Measurements from ENCODE around the gene MAPKAPK2. TPM values are rescaled to one million over a fixed set of nuclear protein-coding genes. Genes with fewer than 3 reads are reported as not detected.

The MAPKAPK2 gene
- polyA plus RNA-seq, 1 donor from 2014 or later: 9.0 TPM

DNA sequence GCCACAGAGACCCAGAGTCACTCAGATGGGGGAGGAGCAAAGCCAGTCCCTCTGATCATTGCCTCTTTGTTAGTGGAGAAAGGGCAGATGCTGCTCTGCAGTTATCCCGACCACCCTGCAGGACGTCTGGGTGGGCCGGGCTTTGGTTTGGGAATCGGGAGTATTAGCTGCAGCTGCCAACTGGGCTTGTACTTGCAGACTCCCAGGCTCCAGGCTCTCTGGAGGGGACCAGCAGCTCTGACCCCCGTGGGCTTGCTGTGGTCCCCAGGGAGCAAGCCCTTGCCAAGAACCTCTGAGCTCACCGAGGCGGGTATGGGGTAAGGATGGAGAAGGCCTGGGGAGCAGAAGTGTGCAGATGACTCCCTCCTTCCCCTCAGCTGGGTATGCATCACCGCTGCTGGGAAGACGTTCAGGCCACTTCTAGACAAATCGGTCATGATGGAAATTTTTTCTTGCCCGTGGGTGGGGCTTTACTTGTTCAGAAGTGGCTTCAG is 21.6 kb downstream of the MAPKAPK2 start:
- TF ChIP-seq EZH2 (IDR thresholded peaks at IDR 0.05; ENCODE audit: borderline replicate concordance, insufficient read depth, low read length, poor library complexity, severe bottlenecking) (no peak), POLR2AphosphoS5 (IDR thresholded peaks at IDR 0.05) (no peak), MXI1 (conservative IDR thresholded peaks at IDR 0.05; ENCODE audit: poor library complexity, severe bottlenecking) (no peak)
- Histone ChIP-seq H3K27me3 (ENCODE audit: insufficient read depth, low read depth, low read length) (no peaks in the 10 kb centered on the region), H3K79me2 (replicated peaks; ENCODE audit: insufficient read depth, low read length) (peaks cover 38% of the 10 kb centered on the region), H3K27ac (ENCODE audit: low read length) (no peak overlapping the region), H3F3A (ENCODE audit: insufficient read depth, low read length, poor library complexity, severe bottlenecking) (no peaks in the 10 kb centered on the region), H3K4me2 (ENCODE audit: low read length) (no peak overlapping the region), H3K4me3 (ENCODE audit: low read length) (no peak overlapping the region), H3K9me3 (ENCODE audit: low read length) (no peaks in the 10 kb centered on the region), H3K9me2 (ENCODE audit: insufficient read depth, low read length) (no peaks in the 10 kb centered on the region), H4K20me1 (ENCODE audit: insufficient read depth) (no peaks in the 10 kb centered on the region), H3K9ac (ENCODE audit: low read length) (no peak overlapping the region), H2AFZ (ENCODE audit: low read depth, low read length) (no peak overlapping the region), H3K36me3 (ENCODE audit: insufficient read depth, low read length) (no peaks in the 10 kb centered on the region)

DNA sequence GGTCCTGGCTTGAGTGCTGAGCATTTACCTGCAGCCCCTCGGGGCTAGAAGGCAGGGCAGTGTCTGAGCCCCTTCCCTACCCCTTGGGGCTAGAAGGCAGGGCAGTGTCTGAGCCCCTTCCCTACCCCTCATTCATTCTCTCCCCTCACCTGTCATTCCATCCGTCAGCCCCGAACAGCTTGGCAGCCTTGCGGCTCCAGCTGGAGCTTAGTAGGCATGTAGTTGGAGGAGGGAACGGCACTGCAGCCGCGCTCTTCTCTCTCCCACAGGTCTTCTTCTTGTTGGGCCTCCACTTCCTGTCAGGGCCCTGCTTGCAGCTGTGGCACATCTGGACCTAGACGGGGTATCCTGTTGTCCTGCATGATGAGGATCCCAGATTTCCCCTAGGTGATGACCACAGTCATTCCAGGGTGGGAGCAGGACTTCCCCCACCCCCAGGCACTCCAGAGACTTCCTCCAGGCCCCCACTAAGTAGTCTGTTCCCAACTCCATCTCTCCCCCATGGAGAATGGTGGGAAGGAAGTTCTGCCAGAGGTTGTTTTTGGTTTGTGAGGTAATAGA is 22.2 kb downstream of the MAPKAPK2 start:
- Histone ChIP-seq H3K36me3 (ENCODE audit: insufficient read depth, low read length) (no peaks in the 10 kb centered on the region), H4K20me1 (ENCODE audit: insufficient read depth) (no peaks in the 10 kb centered on the region), H3K9me3 (ENCODE audit: low read length) (no peaks in the 10 kb centered on the region), H3F3A (ENCODE audit: insufficient read depth, low read length, poor library complexity, severe bottlenecking) (no peaks in the 10 kb centered on the region), H3K27ac (ENCODE audit: low read length) (no peak overlapping the region), H3K9ac (ENCODE audit: low read length) (no peak overlapping the region), H3K9me2 (ENCODE audit: insufficient read depth, low read length) (no peaks in the 10 kb centered on the region), H3K79me2 (replicated peaks; ENCODE audit: insufficient read depth, low read length) (peaks cover 37% of the 10 kb centered on the region), H3K4me3 (ENCODE audit: low read length) (no peak overlapping the region), H3K4me2 (ENCODE audit: low read length) (no peak overlapping the region), H3K27me3 (ENCODE audit: insufficient read depth, low read depth, low read length) (no peaks in the 10 kb centered on the region), H2AFZ (ENCODE audit: low read depth, low read length) (no peak overlapping the region)
- TF ChIP-seq TAF1 (IDR thresholded peaks at IDR 0.05; ENCODE audit: low read depth): no peak
- no peak for TF ChIP-seq POLR2AphosphoS5 (IDR thresholded peaks at IDR 0.05)
- TF ChIP-seq EP300 (conservative IDR thresholded peaks at IDR 0.05; ENCODE audit: poor library complexity, severe bottlenecking): no peak
- no peak for TF ChIP-seq RAD21 (conservative IDR thresholded peaks at IDR 0.05)

DNA sequence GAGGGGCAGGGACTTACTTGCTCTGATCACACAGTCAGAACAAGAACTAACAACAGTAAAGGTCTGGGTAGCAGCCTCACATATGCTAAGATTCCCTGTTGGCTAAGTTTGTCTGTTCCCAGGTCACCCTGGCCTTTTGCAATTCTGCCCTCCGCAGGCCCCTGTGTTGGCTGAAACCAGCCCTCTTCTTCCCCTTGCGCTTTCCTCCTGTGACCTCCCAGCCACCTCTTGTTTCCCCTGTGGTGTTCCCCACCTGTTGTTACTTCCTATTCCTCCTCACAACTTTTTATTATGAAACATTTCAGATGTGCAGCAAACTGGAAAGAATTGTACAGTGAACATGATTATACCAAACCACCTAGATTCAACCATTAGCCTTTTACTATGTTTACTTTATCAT is 23.4 kb downstream of the MAPKAPK2 start:
- H3K27me3 ChIP-seq (ENCODE audit: insufficient read depth, low read depth, low read length): no peaks in the 10 kb centered on the region
- H3K79me2 ChIP-seq (replicated peaks; ENCODE audit: insufficient read depth, low read length): peaks cover 42% of the 10 kb centered on the region
- no peak overlapping the region for H3K27ac ChIP-seq (ENCODE audit: low read length)
- no peaks in the 10 kb centered on the region for H3K9me3 ChIP-seq (ENCODE audit: low read length)
- no peaks in the 10 kb centered on the region for H3K9me2 ChIP-seq (ENCODE audit: insufficient read depth, low read length)
- H3F3A ChIP-seq (ENCODE audit: insufficient read depth, low read length, poor library complexity, severe bottlenecking): no peaks in the 10 kb centered on the region
- no peak for TF ChIP-seq TAF1 (IDR thresholded peaks at IDR 0.05; ENCODE audit: low read depth)
- TF ChIP-seq SMC3 (conservative IDR thresholded peaks at IDR 0.05; ENCODE audit: poor library complexity): no peak
- TF ChIP-seq RAD21 (conservative IDR thresholded peaks at IDR 0.05): no peak
- TF ChIP-seq POLR2AphosphoS5 (IDR thresholded peaks at IDR 0.05): no peak
- TF ChIP-seq MXI1 (conservative IDR thresholded peaks at IDR 0.05; ENCODE audit: poor library complexity, severe bottlenecking): no peak
- no peak for TF ChIP-seq EP300 (conservative IDR thresholded peaks at IDR 0.05; ENCODE audit: poor library complexity, severe bottlenecking)
- TF ChIP-seq, protein P1, sequence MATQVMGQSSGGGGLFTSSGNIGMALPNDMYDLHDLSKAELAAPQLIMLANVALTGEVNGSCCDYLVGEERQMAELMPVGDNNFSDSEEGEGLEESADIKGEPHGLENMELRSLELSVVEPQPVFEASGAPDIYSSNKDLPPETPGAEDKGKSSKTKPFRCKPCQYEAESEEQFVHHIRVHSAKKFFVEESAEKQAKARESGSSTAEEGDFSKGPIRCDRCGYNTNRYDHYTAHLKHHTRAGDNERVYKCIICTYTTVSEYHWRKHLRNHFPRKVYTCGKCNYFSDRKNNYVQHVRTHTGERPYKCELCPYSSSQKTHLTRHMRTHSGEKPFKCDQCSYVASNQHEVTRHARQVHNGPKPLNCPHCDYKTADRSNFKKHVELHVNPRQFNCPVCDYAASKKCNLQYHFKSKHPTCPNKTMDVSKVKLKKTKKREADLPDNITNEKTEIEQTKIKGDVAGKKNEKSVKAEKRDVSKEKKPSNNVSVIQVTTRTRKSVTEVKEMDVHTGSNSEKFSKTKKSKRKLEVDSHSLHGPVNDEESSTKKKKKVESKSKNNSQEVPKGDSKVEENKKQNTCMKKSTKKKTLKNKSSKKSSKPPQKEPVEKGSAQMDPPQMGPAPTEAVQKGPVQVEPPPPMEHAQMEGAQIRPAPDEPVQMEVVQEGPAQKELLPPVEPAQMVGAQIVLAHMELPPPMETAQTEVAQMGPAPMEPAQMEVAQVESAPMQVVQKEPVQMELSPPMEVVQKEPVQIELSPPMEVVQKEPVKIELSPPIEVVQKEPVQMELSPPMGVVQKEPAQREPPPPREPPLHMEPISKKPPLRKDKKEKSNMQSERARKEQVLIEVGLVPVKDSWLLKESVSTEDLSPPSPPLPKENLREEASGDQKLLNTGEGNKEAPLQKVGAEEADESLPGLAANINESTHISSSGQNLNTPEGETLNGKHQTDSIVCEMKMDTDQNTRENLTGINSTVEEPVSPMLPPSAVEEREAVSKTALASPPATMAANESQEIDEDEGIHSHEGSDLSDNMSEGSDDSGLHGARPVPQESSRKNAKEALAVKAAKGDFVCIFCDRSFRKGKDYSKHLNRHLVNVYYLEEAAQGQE (IDR thresholded peaks at IDR 0.05; ENCODE audit: borderline replicate concordance): no peak
- H2AFZ ChIP-seq (ENCODE audit: low read depth, low read length): no peak overlapping the region
- no peak overlapping the region for H3K9ac ChIP-seq (ENCODE audit: low read length)
- no peaks in the 10 kb centered on the region for H3K36me3 ChIP-seq (ENCODE audit: insufficient read depth, low read length)
- H3K4me2 ChIP-seq (ENCODE audit: low read length): no peak overlapping the region
- H4K20me1 ChIP-seq (ENCODE audit: insufficient read depth): no peaks in the 10 kb centered on the region
- no peak overlapping the region for H3K4me3 ChIP-seq (ENCODE audit: low read length)
